Measurements from ENCODE around the gene KRT78. TPM values are rescaled to one million over a fixed set of nuclear protein-coding genes. Genes with fewer than 3 reads are reported as not detected.

KRT78 gene
- total RNA-seq, 1 experiment from 2014 or later = not detected

GRCh38 chr12:52806821-52807543 lies 41.8 kb downstream of the KRT78 start:
- H3K27ac ChIP-seq (ENCODE audit: low read depth, low read length, poor library complexity, severe bottlenecking) = no peak overlapping the region
- TF ChIP-seq CTCF (conservative IDR thresholded peaks at IDR 0.05; ENCODE audit: low read depth, low read length) = no peak
- TF ChIP-seq EZH2 (IDR thresholded peaks at IDR 0.05; ENCODE audit: borderline replicate concordance, low read depth, low read length, poor library complexity, severe bottlenecking) = no peak
- H3K9me3 ChIP-seq (ENCODE audit: low read depth, low read length, poor library complexity, severe bottlenecking) = no peaks in the 10 kb centered on the region
- peaks cover 19% of the 10 kb centered on the region for H3K4me1 ChIP-seq (ENCODE audit: insufficient read depth, low read length, poor library complexity, severe bottlenecking)
- CTCF ChIA-PET = no interaction called here
- POLR2A ChIA-PET (ENCODE audit: low non-redundant PET) = no interaction called here
- no peaks in the 10 kb centered on the region for H3K27me3 ChIP-seq (replicated peaks; ENCODE audit: insufficient read depth, low read depth, low read length, poor library complexity)
- no TSS peak for BruUV-seq (replicated peaks)
- no peaks in the 10 kb centered on the region for H3K36me3 ChIP-seq (ENCODE audit: insufficient read depth, low read length, poor library complexity, severe bottlenecking)
- no peak for DNase-seq (ENCODE audit: low spot score)
- intact Hi-C loops (cut with micrococcal nuclease; ENCODE audit: unreplicated experiment) = no loop called here
- no peak overlapping the region for H3K4me3 ChIP-seq (ENCODE audit: low read depth, low read length, poor library complexity, severe bottlenecking)

DNA sequence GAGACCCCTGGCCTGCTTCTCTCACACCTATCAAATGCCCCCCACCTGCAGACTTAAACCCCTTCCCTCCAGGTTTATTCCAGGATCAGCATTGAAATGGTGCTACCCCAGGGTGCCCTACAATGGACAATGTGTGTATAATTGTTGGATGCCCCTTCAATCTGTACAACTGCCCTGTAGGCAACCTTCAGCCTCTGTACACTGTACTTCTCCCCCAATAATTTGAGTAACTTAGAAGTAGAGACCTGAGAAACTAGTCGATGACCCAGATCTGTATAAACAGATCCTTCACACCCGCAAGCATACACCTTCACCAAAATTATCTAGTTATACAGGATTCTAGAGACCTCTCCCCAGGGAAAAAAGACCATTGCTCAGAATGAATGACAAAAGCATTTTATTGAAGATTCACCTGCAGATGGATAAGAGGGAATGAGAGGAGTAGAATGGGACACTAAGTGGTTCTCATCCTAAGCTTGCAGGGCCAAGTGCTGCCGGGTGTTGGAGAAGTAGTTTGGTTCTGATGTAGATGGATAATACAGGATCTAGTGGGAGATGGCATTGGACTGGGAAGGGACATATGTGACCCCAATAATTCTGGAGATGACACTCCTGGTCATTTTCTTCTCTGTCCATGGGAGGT lies 42.5 kb downstream of the KRT78 start:
- no peak overlapping the region for H3K4me3 ChIP-seq (ENCODE audit: low read depth, low read length, poor library complexity, severe bottlenecking)
- no peaks in the 10 kb centered on the region for H3K9me3 ChIP-seq (ENCODE audit: low read depth, low read length, poor library complexity, severe bottlenecking)
- ChIA-PET CTCF (interaction anchor here (0.8 kb wide), 1 partner anchor 64 kb away, joined by 3 read pairs; no protein-coding TSS in a partner anchor), POLR2A (ENCODE audit: low non-redundant PET) (no interaction called here)
- no TSS peak for BruUV-seq (replicated peaks)
- H3K27ac ChIP-seq (ENCODE audit: low read depth, low read length, poor library complexity, severe bottlenecking) = no peak overlapping the region
- H3K4me1 ChIP-seq (ENCODE audit: insufficient read depth, low read length, poor library complexity, severe bottlenecking) = peaks cover 19% of the 10 kb centered on the region
- TF ChIP-seq EZH2 (IDR thresholded peaks at IDR 0.05; ENCODE audit: borderline replicate concordance, low read depth, low read length, poor library complexity, severe bottlenecking) = no peak
- no peak for TF ChIP-seq CTCF (conservative IDR thresholded peaks at IDR 0.05; ENCODE audit: low read depth, low read length)
- intact Hi-C loops (cut with micrococcal nuclease; ENCODE audit: unreplicated experiment) = no loop called here
- DNase-seq (ENCODE audit: low spot score) = no peak
- no peaks in the 10 kb centered on the region for H3K36me3 ChIP-seq (ENCODE audit: insufficient read depth, low read length, poor library complexity, severe bottlenecking)
- H3K27me3 ChIP-seq (replicated peaks; ENCODE audit: insufficient read depth, low read depth, low read length, poor library complexity) = no peaks in the 10 kb centered on the region

DNA sequence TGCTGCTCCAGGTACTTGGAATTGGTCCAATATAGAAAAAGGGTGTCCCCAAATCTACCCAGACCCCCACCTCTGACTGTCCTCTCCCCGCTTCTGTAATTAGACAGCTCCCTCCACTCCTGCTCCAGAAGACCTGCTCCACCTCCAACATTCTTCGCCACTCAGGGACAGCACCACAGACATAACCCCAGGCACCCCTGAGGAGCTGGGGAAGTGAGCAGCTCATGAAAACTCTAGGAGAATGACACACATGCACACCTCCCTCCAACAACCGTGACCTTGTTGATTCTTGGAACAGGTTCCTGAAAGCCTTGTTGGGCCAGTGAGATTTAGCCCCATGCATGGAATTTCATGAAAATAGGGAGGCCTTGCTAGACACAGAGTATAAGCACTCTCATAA lies 43.1 kb downstream of the KRT78 start:
- intact Hi-C loops (cut with micrococcal nuclease; ENCODE audit: unreplicated experiment) = no loop called here
- BruUV-seq (replicated peaks) = no TSS peak
- H3K9me3 ChIP-seq (ENCODE audit: low read depth, low read length, poor library complexity, severe bottlenecking) = no peaks in the 10 kb centered on the region
- H3K4me3 ChIP-seq (ENCODE audit: low read depth, low read length, poor library complexity, severe bottlenecking) = no peak overlapping the region
- DNase-seq (ENCODE audit: low spot score) = no peak
- H3K36me3 ChIP-seq (ENCODE audit: insufficient read depth, low read length, poor library complexity, severe bottlenecking) = no peaks in the 10 kb centered on the region
- H3K27me3 ChIP-seq (replicated peaks; ENCODE audit: insufficient read depth, low read depth, low read length, poor library complexity) = no peaks in the 10 kb centered on the region
- H3K4me1 ChIP-seq (ENCODE audit: insufficient read depth, low read length, poor library complexity, severe bottlenecking) = peaks cover 20% of the 10 kb centered on the region
- TF ChIP-seq CTCF (conservative IDR thresholded peaks at IDR 0.05; ENCODE audit: low read depth, low read length) (no peak), EZH2 (IDR thresholded peaks at IDR 0.05; ENCODE audit: borderline replicate concordance, low read depth, low read length, poor library complexity, severe bottlenecking) (no peak)
- POLR2A ChIA-PET (ENCODE audit: low non-redundant PET) = no interaction called here
- H3K27ac ChIP-seq (ENCODE audit: low read depth, low read length, poor library complexity, severe bottlenecking) = no peak overlapping the region
- CTCF ChIA-PET = interaction anchor here (0.7 to 0.8 kb wide), 2 partner anchors 65 to 175 kb away, joined by 3 to 4 read pairs; no protein-coding TSS in a partner anchor

Measured in A673 (cell line).